Adrenal gland (tissue), 5 donors: ENCODE results near the gene TMEM59.

Source experiments
- POLR2A ChIP-seq, 2 donors: fragments of 450-650 bp; IDR thresholded peaks; one replicate each; pipeline ENCODE4 v1.6.1; 2017; ENCODE audit warnings: antibody characterized with exemption in 2 of 2, mild to moderate bottlenecking in 2 of 2, moderate library complexity in 1 of 2
- TF ChIP-seq, protein P1 (sequence below), 6 experiments: fragments of 450-650 bp in 4 of 6; fragments of 200-600 bp in 2 of 6; sonication (generic) in 1 of 6; IDR thresholded peaks; 1 replicate in 5 of 6; 2 replicates in 1 of 6; pipeline versions ENCODE4 v1.5.1 to v1.8.0; 2016 to 2021; ENCODE audit warnings: antibody characterized with exemption in 6 of 6, mild to moderate bottlenecking in 2 of 6, moderate library complexity in 1 of 6
- donor health status: DM: no; HTN: no; CAD: no.

DNA sequence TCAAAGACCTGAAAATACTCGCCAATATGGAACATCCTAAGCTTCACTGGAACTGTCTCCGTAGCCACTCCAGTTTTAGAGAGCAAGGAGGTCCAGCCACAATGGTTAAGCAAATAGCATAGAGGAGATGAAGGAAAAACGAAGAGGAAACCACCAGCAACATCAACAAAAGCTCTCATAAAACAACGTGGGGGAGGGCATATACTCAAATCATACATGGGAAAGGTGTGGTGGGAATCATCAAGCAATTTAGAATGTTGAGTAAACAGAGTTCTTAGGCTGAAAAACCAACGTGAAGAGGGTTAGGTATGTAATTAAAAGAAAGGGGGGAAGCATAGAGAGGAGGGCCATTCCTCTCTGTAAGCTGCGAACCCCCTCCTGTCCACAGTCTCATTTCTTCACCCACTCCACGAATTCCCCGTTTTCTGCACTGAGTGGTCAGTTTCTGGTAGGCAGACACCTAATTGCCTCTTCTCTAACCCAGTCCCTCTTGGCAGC is 1.0 kb downstream of the TMEM59 start:
- no peak for TF ChIP-seq POLR2A (IDR thresholded peaks at IDR 0.05)
- TF ChIP-seq, protein P1, sequence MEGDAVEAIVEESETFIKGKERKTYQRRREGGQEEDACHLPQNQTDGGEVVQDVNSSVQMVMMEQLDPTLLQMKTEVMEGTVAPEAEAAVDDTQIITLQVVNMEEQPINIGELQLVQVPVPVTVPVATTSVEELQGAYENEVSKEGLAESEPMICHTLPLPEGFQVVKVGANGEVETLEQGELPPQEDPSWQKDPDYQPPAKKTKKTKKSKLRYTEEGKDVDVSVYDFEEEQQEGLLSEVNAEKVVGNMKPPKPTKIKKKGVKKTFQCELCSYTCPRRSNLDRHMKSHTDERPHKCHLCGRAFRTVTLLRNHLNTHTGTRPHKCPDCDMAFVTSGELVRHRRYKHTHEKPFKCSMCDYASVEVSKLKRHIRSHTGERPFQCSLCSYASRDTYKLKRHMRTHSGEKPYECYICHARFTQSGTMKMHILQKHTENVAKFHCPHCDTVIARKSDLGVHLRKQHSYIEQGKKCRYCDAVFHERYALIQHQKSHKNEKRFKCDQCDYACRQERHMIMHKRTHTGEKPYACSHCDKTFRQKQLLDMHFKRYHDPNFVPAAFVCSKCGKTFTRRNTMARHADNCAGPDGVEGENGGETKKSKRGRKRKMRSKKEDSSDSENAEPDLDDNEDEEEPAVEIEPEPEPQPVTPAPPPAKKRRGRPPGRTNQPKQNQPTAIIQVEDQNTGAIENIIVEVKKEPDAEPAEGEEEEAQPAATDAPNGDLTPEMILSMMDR (IDR thresholded peaks at IDR 0.05): no peak
